Measurements from ENCODE around the gene IGDCC3. TPM values are rescaled to one million over a fixed set of nuclear protein-coding genes. Genes with fewer than 3 reads are reported as not detected.

Gene IGDCC3
- total and polyA plus RNA-seq, 10 donors, result 0.03 to 0.34 (median 0.03) TPM; not detected in 7

- Histone ChIP-seq H3K4me3 (no peak overlapping the region), H3K27me3 (replicated peaks in 1 of 7) (no peaks in the 10 kb centered on the region), H3K9me3 (no peaks in the 10 kb centered on the region), H3K4me1 (peaks cover 0 to 24% (median 0%) of the 10 kb centered on the region in 6 donors), H3K27ac (no peak overlapping the region), H3K36me3 (peaks cover 0 to 7% (median 0%) of the 10 kb centered on the region in 6 donors)
- 59 to 78% (median 69%) methylated on average over 1 of the region's 1 CpG for WGBS, 5 donors
- no peak for DNase-seq
- intact Hi-C loops (cut with DNase I; ENCODE audit: low total_unique reads), result loop anchor here (10.0 kb wide), 1 partner anchor 224 kb away; no protein-coding TSS in a partner anchor
- no peak for TF ChIP-seq POLR2AphosphoS5 (IDR thresholded peaks at IDR 0.05)
- TF ChIP-seq, protein P1, sequence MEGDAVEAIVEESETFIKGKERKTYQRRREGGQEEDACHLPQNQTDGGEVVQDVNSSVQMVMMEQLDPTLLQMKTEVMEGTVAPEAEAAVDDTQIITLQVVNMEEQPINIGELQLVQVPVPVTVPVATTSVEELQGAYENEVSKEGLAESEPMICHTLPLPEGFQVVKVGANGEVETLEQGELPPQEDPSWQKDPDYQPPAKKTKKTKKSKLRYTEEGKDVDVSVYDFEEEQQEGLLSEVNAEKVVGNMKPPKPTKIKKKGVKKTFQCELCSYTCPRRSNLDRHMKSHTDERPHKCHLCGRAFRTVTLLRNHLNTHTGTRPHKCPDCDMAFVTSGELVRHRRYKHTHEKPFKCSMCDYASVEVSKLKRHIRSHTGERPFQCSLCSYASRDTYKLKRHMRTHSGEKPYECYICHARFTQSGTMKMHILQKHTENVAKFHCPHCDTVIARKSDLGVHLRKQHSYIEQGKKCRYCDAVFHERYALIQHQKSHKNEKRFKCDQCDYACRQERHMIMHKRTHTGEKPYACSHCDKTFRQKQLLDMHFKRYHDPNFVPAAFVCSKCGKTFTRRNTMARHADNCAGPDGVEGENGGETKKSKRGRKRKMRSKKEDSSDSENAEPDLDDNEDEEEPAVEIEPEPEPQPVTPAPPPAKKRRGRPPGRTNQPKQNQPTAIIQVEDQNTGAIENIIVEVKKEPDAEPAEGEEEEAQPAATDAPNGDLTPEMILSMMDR (IDR thresholded peaks at IDR 0.05 in 8 of 11, conservative IDR thresholded peaks at IDR 0.05 in 3 of 11), result no peak
- no peak for TF ChIP-seq POLR2A (IDR thresholded peaks at IDR 0.05)
Observed at GRCh38 chr15:65278480-65278879, 99.3 kb downstream of the IGDCC3 start.

Small RNA genes within 50 kb of the gene (small RNA-seq; reads per million reads assigned to genes)
- gene RNU5A-1 (29,617 to 57,194 (median 36,858) reads per million in 4 donors), gene RNU5B-1 (2,790 to 4,604 (median 3,435) reads per million in 4 donors), gene SNORA24B (0 to 0.15 (median 0) reads per million in 4 donors)

Other genes with a start within 250 kb of the IGDCC3 start
- 10 to 100 TPM; 21.3 to 27.3 (median 25.1) TPM for gene PDCD7, start 244.2 kb downstream of the IGDCC3 start, total RNA-seq
- 10 to 100 TPM in 2 of 3 donors, 1 to 10 TPM in 1; 9.8 to 16.1 (median 13.0) TPM for gene PDCD7, start 244.2 kb downstream of the IGDCC3 start, polyA plus RNA-seq
- gene CLPX, start 192.7 kb downstream of the IGDCC3 start, total RNA-seq, result 10 to 100 TPM; 42.2 to 58.3 (median 52.5) TPM
- gene CLPX, start 192.7 kb downstream of the IGDCC3 start, polyA plus RNA-seq, result 10 to 100 TPM in 2 of 3 donors, 1 to 10 TPM in 1; 9.5 to 13.8 (median 11.5) TPM
- gene CILP, start 166.5 kb downstream of the IGDCC3 start, total RNA-seq, result under 1 TPM; 0.19 to 0.85 (median 0.34) TPM
- 1 to 10 TPM in 1 of 3 donors, under 1 TPM in 2; 0.41 to 3.1 (median 0.45) TPM for gene CILP, start 166.5 kb downstream of the IGDCC3 start, polyA plus RNA-seq
- gene PARP16, start 91.1 kb downstream of the IGDCC3 start, total RNA-seq, result 10 to 100 TPM in 4 of 7 donors, 1 to 10 TPM in 3; 8.7 to 11.3 (median 10.2) TPM
- gene PARP16, start 91.1 kb downstream of the IGDCC3 start, polyA plus RNA-seq, result 1 to 10 TPM; 6.4 to 7.9 (median 6.7) TPM
- gene RNU5A-1, start 82.0 kb downstream of the IGDCC3 start, total RNA-seq, result not detected
- gene RNU5A-1, start 82.0 kb downstream of the IGDCC3 start, polyA plus RNA-seq, result not detected
- 10 to 100 TPM in 4 of 7 donors, not detected in 3; 24.2 to 62.3 (median 32.6) TPM for gene RNU5B-1, start 73.3 kb downstream of the IGDCC3 start, total RNA-seq
- gene RNU5B-1, start 73.3 kb downstream of the IGDCC3 start, polyA plus RNA-seq, result not detected
- gene IGDCC4, start 44.9 kb upstream of the IGDCC3 start, total RNA-seq, result 1 to 10 TPM in 2 of 7 donors, under 1 TPM in 5; 0.13 to 2.8 (median 0.75) TPM
- 1 to 10 TPM in 2 of 3 donors, under 1 TPM in 1; 0.58 to 1.2 (median 1.0) TPM for gene IGDCC4, start 44.9 kb upstream of the IGDCC3 start, polyA plus RNA-seq
- gene DPP8, start 139.7 kb upstream of the IGDCC3 start, total RNA-seq, result 10 to 100 TPM; 40.1 to 74.6 (median 55.9) TPM
- 10 to 100 TPM in 1 of 3 donors, 1 to 10 TPM in 2; 6.0 to 12.8 (median 6.8) TPM for gene DPP8, start 139.7 kb upstream of the IGDCC3 start, polyA plus RNA-seq
- gene HACD3, start 152.5 kb upstream of the IGDCC3 start, total RNA-seq, result 10 to 100 TPM; 23.0 to 47.4 (median 29.5) TPM
- gene HACD3, start 152.5 kb upstream of the IGDCC3 start, polyA plus RNA-seq, result 10 to 100 TPM in 1 of 3 donors, 1 to 10 TPM in 2; 5.5 to 13.2 (median 10.0) TPM
- 10 to 100 TPM; 32.9 to 71.3 (median 44.9) TPM for gene INTS14, start 233.1 kb upstream of the IGDCC3 start, total RNA-seq
- 10 to 100 TPM; 17.2 to 30.9 (median 28.0) TPM for gene INTS14, start 233.1 kb upstream of the IGDCC3 start, polyA plus RNA-seq
- 10 to 100 TPM in 3 of 7 donors, 1 to 10 TPM in 4; 7.7 to 19.0 (median 8.8) TPM for gene SLC24A1, start 243.9 kb upstream of the IGDCC3 start, total RNA-seq
- 1 to 10 TPM; 1.7 to 4.1 (median 1.8) TPM for gene SLC24A1, start 243.9 kb upstream of the IGDCC3 start, polyA plus RNA-seq